ENCODE data around the gene PROM2.
"Not testable (repeated sequence)": the region's sequence is repeated elsewhere in the genome, so short reads cannot be mapped to it uniquely, and the experiment has no call there.

The PROM2 gene

GRCh38 chr2:95269745-95270144, 4.5 kb upstream of the PROM2 start:
- DNase-seq = not testable (repeated sequence)

GRCh38 chr2:95270541-95271081, 3.6 kb upstream of the PROM2 start:
- DNase-seq = no peak

DNA sequence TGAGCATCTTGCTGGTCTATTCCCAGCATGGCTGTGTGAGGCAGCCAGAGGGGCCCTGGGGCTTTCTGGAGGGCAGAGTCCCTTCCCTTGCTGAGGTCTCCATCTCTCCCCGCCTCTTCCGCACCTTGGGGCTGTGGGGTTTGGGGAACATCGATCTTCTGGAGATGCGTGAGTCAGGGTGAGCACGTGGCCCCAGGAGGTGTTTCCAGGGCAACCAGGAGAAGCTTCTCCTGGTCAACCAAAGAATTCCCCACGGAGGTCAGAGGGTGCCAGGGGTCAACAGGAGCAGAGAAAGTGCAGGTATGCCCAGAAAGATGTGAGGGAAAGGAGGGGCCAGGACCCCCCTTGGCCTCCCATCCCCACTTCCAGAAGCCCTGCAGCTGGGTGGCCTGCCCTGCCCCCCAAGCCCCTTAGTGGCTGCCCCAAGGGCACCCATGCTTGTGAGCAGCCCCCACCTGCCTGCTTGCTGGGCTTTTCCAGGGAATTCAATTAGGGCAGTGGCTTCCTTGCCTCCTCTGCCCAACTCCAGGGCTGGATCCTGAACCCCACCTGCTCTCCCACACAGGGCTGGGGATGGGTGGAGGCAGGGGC, 2.8 kb upstream of the PROM2 start:
- no peak for DNase-seq

- no peak for DNase-seq
Observed at GRCh38 chr2:95272299-95272751, 1.9 kb upstream of the PROM2 start.

GRCh38 chr2:95272781-95273180, 1.5 kb upstream of the PROM2 start:
- DNase-seq = no peak

GRCh38 chr2:95273566-95274290, 521 bp upstream of the PROM2 start:
- no peak for DNase-seq

GRCh38 chr2:95275151-95275515, 884 bp downstream of the PROM2 start:
- no peak for DNase-seq

DNA sequence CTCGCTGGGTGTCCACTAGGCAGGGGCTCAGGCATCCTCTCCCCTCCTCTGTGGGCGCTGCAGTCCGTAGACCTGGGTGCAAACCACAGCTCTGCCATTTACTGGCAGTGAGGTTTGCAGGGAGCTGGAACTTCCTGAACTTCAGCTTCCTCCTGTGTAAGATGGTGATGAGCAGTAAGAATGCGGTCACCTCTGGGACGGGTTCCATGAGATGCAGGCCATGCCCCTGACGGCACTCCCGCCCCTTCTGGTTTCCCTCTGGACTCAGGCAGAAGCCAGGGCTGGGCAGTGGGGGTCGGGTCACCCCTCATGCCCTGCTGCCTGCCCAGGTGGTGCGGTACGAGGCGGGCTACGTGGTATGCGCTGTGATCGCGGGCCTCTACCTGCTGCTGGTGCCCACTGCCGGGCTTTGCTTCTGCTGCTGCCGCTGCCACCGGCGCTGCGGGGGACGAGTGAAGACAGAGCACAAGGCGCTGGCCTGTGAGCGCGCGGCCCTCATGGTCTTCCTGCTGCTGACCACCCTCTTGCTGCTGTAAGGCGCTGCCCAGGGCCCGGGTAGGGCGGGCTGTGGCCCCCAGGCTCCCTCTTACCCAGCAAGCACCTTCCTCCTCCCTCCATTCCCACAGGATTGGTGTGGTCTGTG, 1.5 kb downstream of the PROM2 start:
- no peak for DNase-seq

DNA sequence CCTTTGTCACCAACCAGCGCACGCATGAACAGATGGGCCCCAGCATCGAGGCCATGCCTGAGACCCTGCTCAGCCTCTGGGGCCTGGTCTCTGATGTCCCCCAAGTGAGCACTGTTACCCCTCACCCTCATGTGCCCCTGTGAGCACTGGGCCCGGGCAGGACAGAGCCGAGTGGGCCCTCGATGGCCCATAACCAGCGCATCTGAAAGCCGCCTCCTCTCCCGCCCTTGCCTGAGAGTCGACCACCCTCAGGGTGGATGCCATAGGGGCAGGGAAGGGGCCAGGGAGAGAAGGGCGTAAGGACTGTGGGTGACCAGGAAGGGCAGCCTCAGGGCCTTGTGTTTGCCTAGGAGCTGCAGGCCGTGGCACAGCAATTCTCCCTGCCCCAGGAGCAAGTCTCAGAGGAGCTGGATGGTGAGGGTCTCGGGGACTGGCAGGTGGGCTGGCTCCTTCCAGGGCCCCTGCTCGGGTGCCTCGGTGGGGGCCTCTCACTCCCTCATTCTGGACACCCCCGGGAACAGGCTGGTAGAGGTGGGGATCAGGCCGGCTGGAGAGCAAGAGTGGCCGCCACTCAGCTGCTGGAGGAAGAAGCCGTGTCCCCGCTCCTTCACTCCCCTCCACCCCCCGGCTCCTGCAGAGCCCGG, 2.1 kb downstream of the PROM2 start:
- no peak for DNase-seq

- no peak for DNase-seq
Observed at GRCh38 chr2:95276888-95277245, 2.6 kb downstream of the PROM2 start.

DNA sequence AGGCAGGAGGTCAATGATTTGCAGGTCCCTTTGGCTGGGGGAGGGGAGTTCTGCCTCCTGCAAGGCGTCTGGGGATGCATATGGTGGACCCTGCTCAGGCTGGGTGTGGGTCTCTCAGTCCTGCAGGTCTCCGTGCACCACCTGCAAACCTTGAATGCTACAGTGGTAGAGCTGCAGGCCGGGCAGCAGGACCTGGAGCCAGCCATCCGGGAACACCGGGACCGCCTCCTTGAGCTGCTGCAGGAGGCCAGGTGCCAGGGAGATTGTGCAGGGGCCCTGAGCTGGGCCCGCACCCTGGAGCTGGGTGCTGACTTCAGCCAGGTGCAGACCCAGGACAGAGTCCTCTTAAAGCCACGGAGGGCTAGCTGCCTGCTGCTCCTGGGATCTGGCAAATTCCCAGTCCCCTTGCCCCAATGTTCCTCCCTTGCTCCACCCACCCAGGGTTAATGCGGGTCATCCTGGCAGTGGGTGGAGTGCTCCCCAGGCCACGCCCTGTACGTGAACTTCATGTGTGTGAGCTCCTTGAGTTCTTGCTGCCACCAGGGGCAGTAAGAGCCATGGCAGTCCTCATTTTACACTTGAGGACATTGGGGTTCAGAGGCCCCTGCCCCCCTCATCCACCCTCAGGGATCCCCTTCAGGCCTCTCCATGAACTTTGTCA, 3.1 kb downstream of the PROM2 start:
- no peak for DNase-seq

- DNase-seq = no peak
Observed at GRCh38 chr2:95278051-95278471, 3.8 kb downstream of the PROM2 start.

- DNase-seq = no peak
Observed at GRCh38 chr2:95278637-95279225, 4.5 kb downstream of the PROM2 start.

- DNase-seq = no peak
Observed at GRCh38 chr2:95279435-95280035, 5.3 kb downstream of the PROM2 start.

GRCh38 chr2:95281071-95281470, 6.8 kb downstream of the PROM2 start:
- no peak for DNase-seq

- DNase-seq = no peak
Observed at GRCh38 chr2:95281786-95282185, 7.5 kb downstream of the PROM2 start.

GRCh38 chr2:95282458-95282857, 8.2 kb downstream of the PROM2 start:
- no peak for DNase-seq

- no peak for DNase-seq
Observed at GRCh38 chr2:95283562-95283961, 9.3 kb downstream of the PROM2 start.

GRCh38 chr2:95284886-95285541, 10.8 kb downstream of the PROM2 start:
- no peak for DNase-seq

- DNase-seq = no peak
Observed at GRCh38 chr2:95285542-95285932, 11.3 kb downstream of the PROM2 start.

DNA sequence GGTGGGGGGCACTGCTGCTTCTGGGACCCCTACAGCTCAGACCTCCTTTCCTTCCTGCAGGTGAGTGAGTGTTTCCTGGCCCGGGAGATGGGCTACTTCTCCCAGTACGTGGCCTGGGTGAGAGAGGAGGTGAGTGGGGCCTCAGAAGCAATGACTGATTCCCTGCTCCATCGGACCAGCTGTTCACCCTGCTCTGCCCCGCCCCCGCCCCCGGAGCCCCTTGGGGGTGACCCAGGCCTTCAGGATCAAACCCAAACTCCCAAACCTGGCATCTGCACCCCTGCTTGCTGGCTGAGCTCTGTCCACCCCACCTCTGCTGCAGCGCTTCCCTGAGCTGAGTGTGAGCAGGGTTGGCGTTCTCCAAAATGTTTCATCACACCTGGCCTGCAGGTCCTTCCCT, 13.1 kb downstream of the PROM2 start:
- no peak for DNase-seq

DNA sequence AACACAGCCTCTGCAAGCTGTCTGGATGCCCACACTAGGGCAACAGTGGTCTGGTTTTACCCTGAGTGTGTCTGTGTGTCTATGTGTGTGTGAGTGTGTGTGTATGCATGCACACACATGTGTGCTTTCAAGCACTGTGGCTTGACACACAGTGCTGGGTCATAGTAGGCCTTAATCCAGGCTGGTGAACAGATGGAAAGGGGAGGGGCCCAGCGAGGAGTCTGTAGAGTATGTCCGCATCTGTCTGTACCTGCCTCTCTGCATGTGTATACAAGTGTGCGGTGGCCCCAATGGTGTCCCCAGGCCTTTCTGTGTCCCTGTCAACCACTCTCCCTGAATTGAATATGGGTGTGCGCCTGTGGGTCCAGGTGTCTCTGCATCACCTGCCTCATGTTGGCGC, 13.6 kb downstream of the PROM2 start:
- no peak for DNase-seq
